Stimulated activated CD8-positive, alpha-beta memory T cell treated with anti-CD3 and anti-CD28 coated beads, Interleukin-2, amount 100 ng/mL, for 48 hours (primary cell): ENCODE data around the gene PAX5.

Source experiments
- DNase-seq, 2 donors: peaks; one replicate each; pipeline ENCODE4 v3.0.0-alpha.2; 2020; ENCODE audit warnings: low read depth in 2 of 2

PAX5 gene

GRCh38 chr9:37025071-37025822 is 8.8 kb downstream of the PAX5 start:
- DNase-seq, result no peak

DNA sequence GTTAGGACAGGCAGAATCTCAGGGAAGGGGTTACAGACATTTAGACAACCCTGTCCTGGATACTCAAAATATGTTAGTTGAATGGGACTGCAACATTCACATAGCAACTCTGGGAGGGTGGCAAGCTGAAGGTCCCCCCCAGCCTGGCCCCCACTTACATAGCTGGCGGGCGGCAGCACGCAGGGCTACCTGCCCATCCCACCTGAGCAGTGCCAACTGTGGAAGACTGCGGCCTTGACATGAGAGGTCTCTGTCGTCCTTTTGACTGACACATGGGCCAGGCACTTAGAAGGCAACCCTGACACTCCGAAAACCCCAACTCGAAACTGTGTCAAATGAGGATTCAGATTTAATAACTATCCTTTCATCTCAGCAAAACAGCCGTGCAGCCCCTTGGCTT is 16.5 kb downstream of the PAX5 start:
- DNase-seq, result no peak

DNA sequence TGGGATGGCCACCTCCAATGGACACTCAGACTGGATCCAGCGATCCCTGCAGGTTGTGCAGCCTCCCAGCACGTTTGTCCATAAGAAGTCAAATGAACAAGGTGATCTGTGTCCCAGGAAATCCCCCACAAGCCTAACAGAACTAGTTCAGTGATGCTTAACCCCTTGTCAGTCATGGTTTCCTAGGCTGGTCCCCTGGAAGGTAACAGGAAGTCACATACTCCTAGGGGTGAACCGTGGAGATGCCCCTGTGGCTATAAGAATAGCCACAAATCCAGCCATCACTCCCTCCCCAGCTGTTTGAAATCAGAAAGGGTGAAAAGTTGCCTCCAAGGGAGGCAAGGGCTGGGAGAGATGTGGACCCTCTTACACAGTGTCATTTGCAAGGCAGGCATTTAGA is 22.5 kb downstream of the PAX5 start:
- no peak for DNase-seq

GRCh38 chr9:37010976-37011375 is 23.1 kb downstream of the PAX5 start:
- no peak for DNase-seq

- no peak for DNase-seq
Observed at GRCh38 chr9:37010180-37010579, 23.9 kb downstream of the PAX5 start.

DNA sequence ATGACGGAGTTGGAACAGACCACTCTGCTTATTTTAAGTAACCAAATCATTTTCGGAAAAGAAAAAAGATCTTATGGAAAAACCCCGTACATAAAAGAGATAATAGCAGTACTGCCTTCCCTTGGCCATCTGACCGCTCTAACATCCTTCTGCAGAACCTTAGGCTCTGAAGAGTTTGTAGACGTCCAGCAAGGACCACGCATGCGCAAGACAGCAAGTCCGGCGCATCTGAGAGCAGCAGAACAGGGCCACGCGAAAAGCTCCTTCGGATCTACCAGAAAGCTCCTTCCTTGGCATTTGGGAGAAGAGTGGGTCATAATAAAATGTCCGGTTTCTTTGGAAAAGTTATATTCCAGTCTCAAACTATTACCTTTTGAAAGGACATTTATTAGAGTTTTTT is 26.8 kb downstream of the PAX5 start:
- DNase-seq, result no peak

GRCh38 chr9:37005517-37006140 is 28.4 kb downstream of the PAX5 start:
- DNase-seq, result no peak

DNA sequence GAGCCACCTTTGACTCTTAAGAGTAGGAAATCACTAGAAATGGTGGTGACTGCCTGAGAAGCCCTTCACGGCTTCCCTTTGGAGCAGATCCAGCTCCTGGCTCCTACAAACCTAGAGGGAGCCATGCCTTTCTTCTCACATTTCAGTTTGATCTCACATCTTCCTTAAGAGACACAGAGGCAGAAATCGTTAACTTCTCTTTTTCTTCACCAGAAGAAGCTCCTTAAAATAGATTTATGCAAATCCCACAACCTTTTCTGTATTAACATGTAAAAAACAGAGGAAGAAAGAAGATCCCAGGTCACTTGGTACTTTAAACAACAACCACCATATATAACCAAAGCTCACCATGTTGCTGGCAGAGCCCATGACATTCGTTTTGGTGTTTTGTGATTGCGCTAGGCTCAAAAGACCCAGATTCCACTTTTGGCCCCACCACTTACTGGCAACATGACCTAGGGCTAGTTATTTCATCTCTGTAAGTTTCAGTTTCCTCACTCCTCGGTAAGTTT is 29.6 kb downstream of the PAX5 start:
- no peak for DNase-seq

DNA sequence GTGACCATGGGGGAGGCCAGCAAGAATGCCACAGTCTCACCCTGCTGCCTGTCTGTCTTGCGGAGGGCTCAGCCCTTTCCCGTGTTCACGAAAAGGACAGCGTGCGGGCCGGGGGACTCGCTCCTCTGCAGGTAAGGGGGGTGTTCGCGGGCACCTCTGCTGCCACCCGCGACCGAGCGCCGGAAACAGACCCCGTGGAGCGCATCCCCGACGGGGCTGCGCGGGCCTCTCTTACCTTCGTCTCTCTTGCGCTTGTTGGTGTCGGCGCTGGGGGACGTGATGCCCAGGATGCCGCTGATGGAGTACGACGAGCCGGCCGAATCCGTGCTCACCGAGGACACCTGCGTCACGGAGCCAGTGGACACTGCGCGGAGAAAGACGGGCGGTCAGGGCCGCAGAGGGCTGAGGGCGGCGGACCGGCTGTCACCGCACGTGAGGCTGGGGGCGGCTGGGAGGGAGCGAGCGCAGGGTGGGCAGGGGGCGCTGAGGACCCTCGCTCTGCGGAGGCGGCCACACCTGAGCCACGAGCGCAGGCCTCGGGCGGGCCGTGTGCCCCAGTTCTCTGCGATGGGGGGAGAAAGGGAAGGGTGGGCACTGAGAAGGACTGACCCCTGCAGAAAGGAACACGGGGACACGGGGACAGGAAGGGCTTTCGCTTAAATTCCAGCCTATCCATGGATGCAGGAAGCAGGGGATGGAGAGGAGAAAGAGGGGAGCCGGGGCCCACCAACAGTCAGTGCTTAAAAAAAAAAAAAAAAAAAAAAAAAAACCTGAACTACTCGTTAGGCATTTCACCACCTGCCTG is 31.5 kb downstream of the PAX5 start:
- no peak for DNase-seq

DNA sequence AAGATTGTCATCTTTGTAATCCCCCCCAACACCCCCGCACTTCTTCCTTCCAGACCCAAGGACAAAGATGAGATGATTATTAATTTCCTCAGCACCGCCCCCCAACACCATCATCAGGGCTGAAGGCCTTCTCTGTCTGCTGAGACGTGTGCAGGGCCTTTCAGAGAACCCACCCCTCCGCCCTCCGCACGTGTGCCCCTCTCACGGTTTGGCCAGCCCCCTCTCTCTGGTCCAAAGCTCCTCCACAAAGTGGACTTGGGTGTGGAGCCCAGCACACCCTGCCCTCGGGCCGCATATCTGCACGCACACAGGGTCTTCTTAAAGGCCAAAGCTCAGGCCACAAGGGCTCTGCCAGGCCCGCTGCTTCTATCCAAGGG is 32.0 kb downstream of the PAX5 start:
- DNase-seq, result no peak

- no peak for DNase-seq
Observed at GRCh38 chr9:37001459-37001858, 32.6 kb downstream of the PAX5 start.

DNA sequence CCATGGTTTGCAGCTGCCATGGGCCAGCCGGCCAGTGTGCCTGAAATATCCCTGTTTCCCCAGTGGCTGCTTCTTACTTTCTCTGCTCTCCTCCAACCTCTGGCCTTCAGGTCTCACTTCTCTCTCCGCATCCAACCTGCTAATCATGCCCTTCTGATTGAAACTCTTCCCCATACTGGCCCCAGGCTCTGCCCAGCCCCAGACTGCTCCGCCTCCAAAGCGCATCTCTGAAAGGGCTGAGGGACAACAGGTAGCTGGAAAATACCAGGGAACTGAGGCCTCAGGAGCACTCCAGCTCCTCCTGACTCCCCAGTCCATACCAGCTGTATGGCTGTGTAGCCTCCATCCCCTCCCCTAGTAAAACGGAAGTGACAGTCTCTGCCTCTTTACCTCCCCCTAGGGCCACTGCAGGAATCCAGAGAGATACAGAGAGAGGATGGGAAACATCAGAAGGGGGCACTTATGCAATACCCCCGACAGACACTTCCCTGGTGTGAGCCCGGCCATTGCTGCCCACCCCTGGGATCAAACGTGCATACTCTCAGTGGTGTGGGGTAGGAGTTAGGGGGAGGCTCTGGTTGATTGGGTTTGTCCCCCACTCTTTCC is 34.2 kb downstream of the PAX5 start:
- no peak for DNase-seq

- no peak for DNase-seq
Observed at GRCh38 chr9:36997414-36997813, 36.7 kb downstream of the PAX5 start.

- DNase-seq, result no peak
Observed at GRCh38 chr9:36996706-36997086, 37.4 kb downstream of the PAX5 start.

DNA sequence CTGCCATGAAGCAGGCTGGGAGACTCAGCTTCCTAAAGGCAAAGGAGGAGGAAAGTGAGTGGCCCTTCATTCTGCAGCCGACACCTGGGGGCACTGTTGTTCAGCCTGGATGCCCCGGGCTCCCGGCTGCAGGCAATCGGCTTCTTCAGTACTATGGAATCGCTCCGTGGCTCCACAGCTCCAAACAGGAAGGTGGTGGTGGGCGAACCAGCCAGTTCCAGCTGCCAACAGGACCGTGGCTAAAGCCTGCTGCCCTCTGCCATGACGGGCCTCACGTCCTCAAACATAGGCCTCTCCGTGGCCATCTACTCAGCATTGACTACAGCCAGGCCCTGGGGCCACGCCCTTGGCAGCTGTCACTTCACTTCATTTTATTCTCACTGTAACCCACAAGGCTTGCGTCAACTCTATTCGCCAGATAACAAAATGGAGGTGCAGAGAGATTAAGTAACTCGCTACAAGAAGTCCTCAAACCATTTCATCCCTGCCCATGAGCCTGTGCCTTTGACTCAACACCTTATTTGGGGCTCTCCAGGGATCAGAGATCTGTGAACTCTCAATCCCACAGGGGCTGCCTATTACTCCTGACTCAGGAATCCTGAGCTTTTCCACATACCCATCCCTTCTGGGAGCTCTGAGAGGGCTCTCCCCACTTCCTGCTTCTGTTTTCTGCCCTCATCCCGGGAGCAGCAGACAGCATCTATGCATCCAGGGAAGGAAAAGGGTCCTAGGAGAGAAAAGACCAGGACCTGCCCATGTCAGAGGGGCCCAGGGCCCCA is 38.0 kb downstream of the PAX5 start:
- DNase-seq, result peak; percentile 22 to 39

GRCh38 chr9:36993933-36994764 is 39.9 kb downstream of the PAX5 start:
- DNase-seq, result no peak

GRCh38 chr9:36992501-36993316 is 41.4 kb downstream of the PAX5 start:
- no peak for DNase-seq

DNA sequence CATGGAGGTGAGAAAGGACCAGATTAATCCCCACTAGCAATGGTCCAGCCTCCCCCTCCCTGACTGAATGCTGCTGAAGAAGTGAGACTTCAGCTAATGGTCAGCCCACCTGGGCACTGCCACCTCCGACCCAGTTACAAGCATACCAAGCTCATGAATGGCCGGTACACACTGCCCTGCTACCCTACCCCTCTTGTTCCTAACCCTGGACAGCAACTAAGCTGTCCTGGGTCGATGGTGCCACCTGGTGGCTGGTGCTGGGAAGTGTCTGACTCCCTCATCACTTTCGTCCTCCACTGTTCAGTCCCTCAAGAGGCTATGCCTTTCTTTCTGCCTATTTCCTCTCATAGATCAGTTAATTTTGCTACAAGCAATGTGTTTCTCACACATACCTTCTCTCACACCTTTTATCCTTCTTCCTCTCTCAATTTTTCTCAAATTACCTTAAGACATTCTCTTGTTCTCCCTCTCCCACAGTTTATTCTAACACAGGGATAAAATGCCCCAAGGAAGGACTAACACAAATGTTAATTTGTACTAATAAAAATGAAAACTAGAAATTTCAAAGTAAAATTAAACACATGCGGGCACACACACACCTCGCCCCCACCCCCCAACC is 42.4 kb downstream of the PAX5 start:
- peak; percentile 38 to 52 for DNase-seq

- no peak for DNase-seq
Observed at GRCh38 chr9:36988848-36989247, 45.2 kb downstream of the PAX5 start.
